Measurements from ENCODE around the gene UNC45A.

The UNC45A gene

DNA sequence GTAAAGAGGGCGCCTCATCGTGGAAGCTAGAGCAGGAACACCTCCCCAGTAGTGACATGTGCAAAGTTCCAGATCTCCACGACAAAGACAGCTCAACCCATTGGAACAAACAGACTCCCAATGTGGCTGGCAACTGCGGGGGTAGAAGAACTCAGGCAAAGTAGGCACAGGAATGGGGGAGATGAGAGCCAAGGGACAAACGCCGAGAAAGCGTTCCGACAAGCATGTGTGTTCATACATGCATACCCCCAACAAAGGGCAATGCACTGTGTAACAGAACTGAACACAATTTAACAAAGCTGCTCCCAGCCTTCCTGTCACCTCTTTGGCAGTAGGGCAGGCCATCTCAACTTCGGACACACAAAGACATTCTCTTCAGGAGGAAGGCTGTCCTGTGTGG lies 31.2 kb downstream of the UNC45A start:
- no peak for DNase-seq (ENCODE audit: low spot score)

DNA sequence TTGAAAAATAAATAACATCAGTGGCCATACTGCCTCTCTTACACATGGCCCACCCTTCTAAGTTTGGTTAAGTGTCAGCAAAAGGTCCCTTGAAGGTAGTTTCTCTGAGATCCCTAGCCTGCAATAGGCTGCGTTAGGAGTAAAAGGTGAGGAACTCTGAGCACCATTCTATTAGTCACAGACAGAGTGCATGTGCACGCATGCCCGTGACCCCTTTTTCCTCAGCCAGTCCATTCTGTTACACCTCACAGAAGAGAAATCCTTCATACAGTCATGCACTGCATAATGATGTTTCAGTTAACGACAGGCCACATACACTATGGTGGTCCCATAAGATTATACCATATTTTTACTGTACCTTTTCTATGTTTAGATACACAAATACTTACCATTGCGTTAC lies 32.1 kb downstream of the UNC45A start:
- DNase-seq (ENCODE audit: low spot score): no peak

DNA sequence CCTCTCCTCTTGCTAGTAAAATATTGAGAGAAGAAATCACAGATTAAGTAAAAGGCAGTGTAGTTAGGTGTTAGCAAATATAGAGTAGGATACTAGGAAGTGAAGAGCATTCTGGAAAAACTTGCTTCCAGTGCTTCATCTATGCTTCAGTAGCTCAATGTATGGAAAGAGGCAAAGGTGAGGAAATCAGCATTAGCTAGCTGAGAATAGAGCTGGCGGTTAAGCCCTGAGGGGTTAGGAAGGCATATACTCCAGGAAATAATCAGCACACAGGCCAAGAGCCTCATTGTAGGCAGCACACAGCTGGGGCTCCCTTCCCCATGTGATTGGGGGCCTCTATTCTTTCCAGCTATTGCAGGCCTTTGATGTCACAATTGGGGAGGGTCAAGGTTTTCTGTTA lies 33.3 kb downstream of the UNC45A start:
- no peak for DNase-seq (ENCODE audit: low spot score)

DNA sequence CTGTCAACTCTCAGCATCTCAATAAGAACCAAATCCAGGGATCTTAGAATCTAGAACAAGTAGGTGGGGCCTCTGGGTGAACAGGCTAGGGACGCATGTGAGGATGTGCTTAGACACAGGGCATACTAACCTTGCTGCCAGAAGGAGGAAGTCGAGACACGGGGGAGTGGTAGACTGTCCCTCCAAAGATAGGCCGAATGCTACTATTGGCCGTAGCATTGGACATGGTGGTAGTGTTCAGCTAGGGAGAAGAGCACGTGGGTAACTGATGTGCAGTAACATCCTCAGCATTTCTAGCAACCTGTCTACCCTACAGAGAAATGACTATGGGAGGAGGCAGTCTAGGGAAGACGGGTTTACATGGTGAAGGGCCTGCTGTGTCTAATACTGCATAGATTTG lies 35.2 kb downstream of the UNC45A start:
- DNase-seq (ENCODE audit: low spot score): no peak

DNA sequence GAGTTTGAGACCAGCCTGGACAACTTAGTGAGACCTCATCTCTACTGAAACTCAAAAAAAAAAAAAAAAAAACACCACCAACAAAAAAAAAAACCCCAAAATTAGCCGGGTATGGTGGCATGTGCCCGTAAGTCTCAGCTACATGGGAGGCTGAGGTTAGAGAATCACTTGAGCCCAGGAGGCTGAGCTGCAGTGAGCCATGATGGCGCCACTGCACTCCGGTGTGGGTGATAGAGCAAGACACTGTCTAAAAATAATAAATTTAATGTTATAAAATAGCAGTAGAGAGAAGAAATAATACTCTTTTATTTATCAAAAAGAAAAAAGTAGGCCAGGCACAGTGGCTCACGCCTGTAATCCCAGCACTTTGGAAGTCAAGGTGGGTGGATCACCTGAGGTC lies 37.0 kb downstream of the UNC45A start:
- DNase-seq (ENCODE audit: low spot score): no peak

DNA sequence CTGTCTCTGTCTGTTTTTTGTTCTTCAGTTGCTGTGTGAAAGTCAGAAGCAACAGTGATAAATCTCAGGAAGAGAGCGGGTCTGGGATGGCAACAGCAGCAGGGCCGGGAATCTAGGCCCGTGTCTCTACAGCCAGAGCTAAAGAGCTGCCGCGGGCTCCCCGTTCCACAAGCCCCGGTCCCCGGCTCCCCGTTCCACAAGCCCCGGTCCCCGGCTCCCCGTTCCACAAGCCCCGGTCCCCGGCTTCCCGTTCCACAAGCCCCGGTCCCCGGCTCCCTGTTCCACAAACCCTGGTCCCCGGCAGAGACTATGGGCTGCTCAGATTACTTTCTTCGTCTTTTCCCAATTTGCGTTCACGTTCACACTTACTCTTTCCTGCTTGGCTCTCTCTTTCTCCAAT lies 39.1 kb downstream of the UNC45A start:
- DNase-seq (ENCODE audit: low spot score): no peak

DNA sequence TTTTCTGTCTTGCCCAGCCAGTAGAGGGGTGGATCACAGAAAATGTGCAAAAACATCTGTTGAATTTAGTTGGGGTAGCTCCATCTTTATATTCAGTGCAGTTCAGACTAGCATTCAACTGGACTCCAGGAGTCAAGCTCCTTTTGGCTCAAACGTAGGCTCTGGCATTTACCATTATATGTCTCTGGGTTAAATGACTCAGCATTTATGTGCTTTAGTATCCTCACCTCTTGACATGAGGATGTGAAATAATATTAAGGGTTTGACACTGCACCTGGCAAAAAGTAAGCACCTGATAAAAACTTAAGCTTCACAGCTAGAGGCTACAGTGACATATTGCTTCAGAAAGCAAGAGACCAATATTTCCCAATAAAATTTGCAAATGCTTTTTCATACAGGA lies 44.5 kb downstream of the UNC45A start:
- DNase-seq (ENCODE audit: low spot score): no peak

DNA sequence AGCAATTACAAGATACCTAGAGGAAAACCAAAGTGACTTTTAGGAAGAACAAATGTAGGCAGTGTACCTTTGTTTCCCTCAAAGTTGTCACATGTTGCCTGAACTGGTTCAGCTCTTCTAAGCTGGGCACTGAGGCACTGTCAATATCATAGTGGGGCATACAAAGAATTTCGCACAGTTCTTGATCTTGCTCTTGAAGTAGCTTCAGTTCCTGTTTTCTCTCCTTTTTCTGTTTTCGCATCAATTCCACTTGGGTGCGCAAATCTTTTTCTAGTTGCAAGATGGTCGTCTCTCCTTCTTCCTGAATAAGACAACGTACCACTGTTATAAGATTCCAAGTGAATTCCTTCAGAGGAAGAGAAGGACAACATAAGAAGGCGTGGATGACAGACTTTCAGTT lies 46.6 kb downstream of the UNC45A start:
- DNase-seq (ENCODE audit: low spot score): no peak

DNA sequence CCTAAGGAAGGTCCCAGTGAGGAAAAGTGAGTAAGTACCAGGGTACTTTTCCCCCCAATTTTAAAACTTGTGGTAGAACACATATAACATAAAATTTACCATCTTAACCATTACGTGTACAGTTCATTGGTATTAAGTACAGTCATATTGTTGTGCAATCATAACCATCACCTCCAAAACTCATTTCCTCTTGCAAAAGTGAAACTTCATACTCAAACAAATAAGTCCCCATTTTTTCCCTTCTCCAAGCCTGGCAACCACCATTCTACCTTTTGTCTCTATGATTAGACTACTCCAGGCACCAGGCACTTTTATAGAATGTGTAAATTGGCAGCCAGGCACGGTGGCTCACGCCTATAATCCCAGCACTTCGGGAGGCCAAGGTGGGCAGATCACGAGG lies 47.0 kb downstream of the UNC45A start:
- DNase-seq (ENCODE audit: low spot score): no peak

DNA sequence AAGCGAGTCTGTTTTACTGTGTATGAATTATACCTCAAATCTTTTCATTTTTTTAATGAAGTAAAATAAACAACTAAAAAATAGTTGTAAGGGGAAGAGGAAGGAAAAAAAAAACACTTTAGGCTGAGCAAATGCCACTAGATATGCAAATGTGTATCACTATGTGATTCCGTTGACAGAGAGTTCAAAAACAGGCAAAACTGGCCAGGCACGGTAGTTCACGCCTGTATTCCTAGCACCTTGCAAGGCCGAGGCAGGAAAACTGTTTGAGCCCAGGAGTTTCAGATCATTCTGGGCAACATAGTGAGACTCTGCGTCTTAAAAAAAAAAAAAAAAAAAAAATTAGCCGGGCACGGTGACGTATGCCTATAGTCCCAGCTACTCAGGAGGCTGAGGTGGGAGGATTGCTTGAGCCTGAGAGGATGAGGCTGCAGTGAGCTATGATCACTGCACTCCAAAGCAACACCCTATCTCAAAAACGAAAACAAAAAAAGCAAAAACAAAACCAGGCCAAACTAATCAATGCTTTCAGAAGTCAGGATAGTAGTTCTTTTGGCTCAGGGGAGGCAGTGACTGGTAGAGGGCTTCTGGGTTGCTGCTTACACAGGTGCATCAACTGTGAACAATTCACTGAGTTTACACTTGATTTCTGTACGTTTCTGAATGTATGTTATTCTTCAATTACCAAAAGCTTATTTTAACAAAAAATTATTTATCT lies 51.9 kb downstream of the UNC45A start:
- no peak for DNase-seq (ENCODE audit: low spot score)

DNA sequence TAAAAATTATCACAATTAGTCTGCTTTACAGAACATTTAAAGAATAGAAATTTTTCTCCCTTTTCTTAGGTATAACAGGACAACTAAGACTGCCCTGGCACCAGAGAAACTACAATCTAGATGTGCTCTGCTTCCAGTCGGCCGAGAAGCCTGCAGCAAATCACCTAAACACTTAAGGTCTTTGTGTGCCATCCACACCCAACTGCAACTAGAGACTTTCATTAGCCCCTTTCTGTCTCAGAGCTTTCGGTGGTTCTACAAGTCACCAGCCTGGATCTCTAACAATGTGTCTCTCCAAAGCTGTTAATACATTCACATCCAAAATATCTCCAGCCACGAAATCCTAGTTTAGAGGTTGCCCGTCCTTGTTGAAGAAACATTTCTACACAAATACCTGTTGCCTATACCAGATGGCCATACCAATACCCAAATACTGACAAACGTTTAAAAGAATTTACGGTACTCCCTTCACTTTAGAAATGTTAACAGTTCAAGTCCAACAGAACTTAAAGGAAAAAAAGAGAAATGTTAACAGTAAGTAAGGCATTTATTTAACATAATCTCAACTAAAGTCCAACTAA lies 52.6 kb downstream of the UNC45A start:
- no peak for DNase-seq (ENCODE audit: low spot score)

DNA sequence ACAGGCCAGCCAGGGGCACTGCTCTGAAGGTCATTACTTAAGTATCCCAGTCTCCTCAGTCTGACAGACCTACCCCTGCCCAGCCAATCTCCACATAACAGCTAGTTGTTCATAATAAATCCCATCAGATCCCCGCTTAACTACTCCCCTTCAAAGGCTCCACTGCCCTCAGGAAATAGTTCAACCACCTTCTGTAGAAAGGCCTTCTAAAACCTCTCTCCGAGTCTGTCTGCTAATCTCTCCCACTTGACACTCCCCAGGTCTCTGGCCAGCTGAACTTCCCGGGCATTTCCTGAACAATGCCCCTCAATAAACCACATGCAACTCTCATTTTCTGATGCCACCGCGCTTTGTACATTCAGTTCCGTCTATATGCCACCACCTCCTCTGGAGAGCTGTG lies 53.2 kb downstream of the UNC45A start:
- DNase-seq (ENCODE audit: low spot score): no peak

DNA sequence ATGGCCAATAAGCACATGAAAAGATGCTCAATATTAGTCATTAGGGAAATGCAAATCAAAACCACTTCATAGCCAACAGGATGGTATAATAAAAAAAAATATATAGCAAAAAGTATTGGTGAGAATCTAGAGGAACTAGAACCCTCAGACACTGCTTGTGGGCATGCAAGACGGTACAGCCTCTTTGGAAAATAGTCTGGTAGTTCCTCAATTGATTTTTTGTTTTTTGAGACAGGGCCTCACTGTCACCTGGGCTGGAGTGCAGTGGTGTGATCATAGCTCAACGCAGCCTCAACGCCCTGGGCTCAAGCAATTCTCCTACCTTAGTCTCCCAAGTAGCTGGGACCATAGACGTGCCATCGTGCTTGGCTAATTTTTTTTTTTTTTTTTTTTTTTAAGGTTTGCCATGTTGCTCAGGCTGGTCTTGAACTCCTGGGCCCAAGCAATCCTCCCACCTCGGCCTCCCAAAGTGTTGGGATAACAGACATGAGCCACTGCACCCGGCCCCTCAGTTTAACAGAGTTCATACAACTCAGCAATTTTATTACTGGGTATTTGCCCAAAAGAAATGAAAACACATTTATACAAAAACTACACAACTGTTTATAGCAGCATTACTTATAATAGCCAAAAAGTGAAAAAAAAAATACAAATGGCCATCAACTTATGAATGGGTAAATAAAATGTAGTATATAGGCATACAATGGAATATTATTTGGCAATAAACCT lies 54.1 kb downstream of the UNC45A start:
- no peak for DNase-seq (ENCODE audit: low spot score)

DNA sequence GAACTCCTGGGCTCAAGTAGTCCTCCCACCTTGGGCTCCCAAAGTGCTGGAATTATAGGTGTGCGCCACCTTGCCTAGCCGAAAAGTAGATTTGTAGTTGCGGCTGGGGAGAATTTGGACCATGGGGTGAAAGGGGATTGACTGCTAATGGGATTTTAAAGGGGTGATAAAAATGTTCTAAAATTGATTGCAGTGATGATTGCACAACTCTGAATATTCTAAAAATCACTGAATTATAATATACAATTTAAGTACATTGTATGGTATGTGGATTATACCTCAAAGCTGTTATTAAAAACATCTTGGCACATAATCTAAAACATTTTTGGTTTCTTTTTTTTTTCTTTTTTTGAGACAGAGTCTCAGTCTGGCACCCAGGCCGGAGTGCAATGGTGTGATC lies 55.4 kb downstream of the UNC45A start:
- DNase-seq (ENCODE audit: low spot score): no peak

DNA sequence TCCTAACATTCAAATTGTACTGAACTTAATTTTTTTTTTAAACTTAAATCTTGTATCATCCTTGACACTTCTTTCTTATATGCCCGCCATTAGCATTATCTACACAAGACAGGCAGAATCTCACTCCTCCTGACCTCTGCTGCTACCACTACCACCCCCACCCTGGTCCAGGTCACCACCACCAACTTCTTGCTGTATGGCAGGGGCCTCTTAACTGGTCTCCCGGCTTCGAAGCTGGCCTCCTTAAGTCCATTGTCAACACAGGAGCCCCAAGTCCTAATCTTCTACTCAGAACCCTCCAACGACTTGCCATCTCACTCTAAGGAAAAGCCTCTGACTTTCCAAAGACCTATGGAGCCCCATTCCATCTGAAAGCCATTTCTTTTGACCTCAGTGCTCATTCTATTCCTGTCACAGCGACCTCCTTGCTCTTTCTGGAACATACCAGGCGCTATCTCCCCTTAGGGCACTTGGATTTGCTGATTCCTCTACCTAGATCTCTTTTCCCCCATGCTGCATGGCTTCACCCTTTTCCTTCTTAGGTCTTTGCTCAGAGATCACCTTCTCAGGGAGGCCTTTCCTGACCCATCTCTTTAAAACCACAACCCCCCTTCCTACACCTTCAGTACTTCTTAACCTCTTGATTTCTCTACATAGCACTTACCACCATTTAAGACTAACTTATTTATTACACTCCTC lies 56.7 kb downstream of the UNC45A start:
- no peak for DNase-seq (ENCODE audit: low spot score)

DNA sequence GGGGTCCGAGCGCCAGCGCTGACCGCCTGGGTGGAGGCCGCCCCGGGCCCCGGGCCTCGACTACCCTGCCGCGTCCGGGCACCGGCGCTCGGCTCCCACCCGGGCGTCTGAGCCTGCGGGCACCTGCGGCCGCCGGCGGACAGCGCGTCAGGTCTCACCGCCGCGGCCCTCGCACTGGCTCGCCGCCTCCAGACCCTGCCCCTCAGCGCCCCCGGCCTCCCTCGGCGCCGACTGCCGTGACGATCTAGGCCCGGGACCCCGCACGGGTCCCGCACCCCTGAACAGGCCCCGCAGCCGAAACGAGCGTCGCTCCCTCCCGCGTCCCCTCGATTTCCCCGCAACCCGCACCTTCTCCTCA lies 59.0 kb downstream of the UNC45A start:
- no peak for DNase-seq (ENCODE audit: low spot score)

DNA sequence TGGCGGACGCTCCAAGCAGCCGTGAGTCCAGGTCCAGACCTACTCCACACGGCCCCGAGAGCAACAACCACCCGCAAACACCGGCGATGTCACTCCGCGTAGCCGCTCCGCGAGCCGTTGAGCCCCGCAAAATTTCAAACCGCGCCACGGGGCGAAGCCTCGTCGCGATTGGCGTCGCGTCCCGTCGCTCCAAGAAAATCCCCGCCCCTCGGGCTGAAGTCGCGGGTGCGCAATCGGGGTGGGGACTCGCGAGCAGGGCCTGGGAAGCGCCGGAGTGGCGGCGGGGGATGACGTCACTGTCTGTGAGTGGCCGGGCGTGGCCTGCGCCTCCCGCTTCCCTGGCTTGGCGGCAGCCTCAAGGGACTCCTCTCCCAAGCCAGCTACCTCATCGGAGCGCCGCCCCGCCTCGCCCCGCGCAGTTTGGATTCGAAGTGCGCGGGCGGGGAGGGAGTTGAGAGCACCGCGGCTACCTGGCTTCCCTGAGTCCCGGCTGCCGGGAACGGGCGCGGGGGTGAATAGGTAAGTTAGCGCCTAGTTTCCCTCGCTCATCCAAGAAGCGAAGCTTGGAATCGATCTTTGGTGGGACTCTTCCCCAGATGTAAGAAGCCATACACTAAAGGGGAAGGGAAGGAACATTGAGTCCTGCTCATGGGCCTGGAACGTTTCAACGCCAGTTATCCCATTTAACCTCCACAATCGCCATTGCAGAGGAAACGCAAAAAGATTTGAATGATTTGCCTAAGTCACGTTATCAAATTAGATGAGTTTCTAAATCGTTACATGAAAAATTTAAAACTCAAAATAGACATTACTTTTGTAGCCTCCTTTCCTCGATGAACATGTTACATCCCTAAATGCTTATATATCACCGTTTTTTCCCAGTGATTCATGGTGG lies 59.6 kb downstream of the UNC45A start, which contains the start of gene PRC1:
PRC1 (minus strand) TSS at position 119 of the 895 bp plus-strand sequence; CDS start at position 1, 118 bp downstream.
- peak; percentile 96 for DNase-seq (ENCODE audit: low spot score)

DNA sequence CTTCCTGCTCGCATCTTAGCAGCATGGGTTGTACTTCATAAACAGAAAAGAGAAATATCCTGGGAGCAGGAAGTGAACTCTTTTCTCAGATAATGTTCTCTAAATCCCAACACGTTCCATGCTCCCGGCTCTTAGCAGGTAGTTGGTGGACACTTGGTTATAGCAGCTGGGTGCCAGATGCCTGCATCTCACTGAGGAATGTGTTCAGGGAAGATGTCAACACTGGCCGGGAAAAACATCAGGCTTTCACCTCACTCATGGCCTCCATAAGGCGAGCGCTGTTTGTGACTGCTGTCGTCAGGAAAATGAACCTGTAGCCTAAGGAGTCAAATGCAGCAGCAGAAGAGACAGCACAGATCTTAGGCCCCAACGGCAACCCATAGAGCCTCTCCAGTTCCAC lies 63.7 kb downstream of the UNC45A start:
- DNase-seq (ENCODE audit: low spot score): no peak

DNA sequence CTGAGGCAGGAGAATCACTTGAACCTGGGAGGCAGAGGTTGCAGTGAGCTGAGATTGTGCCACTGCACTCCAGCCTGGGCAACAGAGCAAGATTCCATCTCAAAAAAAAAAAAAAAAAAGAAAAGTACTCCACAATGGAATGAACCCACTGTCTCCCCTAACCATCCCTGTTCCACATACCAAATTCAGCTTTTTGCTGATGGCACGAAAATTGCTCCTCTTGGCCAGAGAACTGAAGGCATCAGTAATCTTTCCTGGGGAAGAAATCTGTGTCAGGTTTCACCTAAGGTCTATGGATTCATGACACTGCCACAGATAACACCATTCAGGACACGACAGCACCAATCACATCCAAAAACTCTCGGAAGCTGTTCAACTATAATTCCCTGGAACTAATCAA lies 66.1 kb downstream of the UNC45A start:
- no peak for DNase-seq (ENCODE audit: low spot score)
